ENCODE results near the gene DUOXA1.
A peak's percentile ranks its signal among the peaks of the same experiment; 100 is the strongest.

Gene DUOXA1

GRCh38 chr15:45168751-45169551, 39.3 kb upstream of the DUOXA1 start:
- no peak overlapping the region for H3K4me3 ChIP-seq (ENCODE audit: low read depth, low read length)
- TF ChIP-seq, protein P1, sequence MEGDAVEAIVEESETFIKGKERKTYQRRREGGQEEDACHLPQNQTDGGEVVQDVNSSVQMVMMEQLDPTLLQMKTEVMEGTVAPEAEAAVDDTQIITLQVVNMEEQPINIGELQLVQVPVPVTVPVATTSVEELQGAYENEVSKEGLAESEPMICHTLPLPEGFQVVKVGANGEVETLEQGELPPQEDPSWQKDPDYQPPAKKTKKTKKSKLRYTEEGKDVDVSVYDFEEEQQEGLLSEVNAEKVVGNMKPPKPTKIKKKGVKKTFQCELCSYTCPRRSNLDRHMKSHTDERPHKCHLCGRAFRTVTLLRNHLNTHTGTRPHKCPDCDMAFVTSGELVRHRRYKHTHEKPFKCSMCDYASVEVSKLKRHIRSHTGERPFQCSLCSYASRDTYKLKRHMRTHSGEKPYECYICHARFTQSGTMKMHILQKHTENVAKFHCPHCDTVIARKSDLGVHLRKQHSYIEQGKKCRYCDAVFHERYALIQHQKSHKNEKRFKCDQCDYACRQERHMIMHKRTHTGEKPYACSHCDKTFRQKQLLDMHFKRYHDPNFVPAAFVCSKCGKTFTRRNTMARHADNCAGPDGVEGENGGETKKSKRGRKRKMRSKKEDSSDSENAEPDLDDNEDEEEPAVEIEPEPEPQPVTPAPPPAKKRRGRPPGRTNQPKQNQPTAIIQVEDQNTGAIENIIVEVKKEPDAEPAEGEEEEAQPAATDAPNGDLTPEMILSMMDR (IDR thresholded peaks at IDR 0.05; ENCODE audit: low read depth, low read length): no peak

DNA sequence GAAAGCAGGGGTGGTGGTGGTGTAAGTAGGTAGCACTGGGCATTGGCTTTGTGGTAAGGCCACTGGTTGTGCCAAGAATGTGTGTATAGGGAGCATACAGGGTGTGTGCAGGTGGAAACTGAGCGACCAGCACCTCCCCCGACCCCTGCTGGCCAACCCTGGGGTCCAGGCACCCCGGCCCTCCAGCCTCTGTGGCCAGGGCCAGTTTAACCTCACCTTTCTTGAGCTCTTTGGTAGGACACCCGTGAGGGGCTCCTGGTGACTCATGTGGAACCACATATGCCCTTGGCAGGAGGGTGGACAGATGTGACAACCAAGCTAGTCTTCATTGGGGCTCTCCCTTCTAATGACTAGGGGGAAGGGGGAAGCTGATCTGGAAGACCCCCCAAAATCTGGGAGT, 38.6 kb upstream of the DUOXA1 start:
- no peak overlapping the region for H3K4me3 ChIP-seq (ENCODE audit: low read depth, low read length)
- TF ChIP-seq, protein P1 (IDR thresholded peaks at IDR 0.05; ENCODE audit: low read depth, low read length): no peak

DNA sequence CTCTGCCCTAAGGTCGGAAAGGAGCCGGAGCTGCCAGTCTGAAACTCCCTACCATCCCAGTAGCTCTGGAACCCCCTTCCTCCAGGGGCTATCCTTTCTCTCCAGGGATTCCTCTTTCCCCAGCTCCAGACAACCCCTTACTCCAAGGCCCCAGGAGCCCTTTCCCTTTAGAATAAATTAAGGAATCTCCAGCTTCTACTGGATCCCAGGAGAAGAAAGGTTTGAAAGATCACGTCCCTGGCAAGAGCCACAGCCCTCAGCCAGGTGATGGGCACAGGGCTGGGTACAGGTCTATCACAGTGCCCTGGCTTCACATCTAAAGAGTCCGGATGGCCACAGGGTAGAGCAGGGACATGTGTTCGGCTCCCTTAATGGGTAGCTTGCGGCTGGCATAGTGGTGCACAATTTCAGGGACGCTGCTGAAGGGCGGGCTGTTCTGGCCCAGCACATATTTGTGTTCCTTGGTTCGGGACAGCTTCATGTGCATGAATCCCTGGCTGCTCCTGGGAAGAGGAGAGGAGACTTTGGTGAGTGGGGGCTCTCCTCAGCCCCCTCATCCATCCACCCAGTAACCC, 38.0 kb upstream of the DUOXA1 start:
- TF ChIP-seq, protein P1 (IDR thresholded peaks at IDR 0.05; ENCODE audit: low read depth, low read length): no peak
- peak overlapping the region; percentile 56 for H3K4me3 ChIP-seq (ENCODE audit: low read depth, low read length)

DNA sequence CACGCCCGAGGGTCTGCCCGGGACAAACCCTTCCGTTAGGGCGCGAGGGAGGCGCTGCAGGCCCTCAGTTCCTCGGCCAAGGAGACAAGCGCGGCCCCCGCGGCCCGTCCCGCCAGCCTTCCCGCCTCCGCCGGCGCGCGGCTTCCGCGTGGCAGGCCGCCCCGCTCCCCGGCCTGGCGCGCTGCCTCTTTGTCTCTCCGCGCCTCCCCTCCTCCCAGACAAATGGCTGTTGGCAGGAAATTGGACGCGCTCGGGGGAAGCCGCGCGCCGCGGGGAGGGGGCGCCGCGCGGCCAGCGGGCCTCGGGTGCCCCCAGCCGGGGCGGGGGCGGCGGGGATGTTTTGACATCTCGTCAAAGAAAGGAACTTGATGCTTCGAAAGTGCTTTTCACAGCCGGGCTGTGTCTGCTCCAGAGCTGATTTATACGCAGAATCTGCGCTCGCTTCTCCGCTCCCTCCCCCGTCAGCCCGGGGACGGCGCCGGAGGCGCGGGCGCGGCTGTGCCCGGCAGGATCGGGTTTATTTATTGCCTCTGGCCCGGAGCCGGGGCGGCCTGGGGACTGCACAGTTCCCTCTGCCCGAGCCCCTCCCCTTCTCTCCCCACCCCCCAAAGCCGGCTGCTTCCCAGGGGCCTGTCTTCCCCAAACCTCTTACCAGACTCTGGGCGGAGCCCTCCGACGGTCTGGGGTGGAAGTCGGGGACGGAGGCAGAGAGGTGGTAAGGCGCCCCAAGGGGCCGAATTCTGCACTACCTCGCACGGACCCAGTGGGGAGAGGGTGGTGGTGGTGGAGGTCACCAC, 37.4 kb upstream of the DUOXA1 start:
- TF ChIP-seq, protein P1 (IDR thresholded peaks at IDR 0.05; ENCODE audit: low read depth, low read length): peak; percentile 73
- peak overlapping the region; percentile 56 for H3K4me3 ChIP-seq (ENCODE audit: low read depth, low read length)

DNA sequence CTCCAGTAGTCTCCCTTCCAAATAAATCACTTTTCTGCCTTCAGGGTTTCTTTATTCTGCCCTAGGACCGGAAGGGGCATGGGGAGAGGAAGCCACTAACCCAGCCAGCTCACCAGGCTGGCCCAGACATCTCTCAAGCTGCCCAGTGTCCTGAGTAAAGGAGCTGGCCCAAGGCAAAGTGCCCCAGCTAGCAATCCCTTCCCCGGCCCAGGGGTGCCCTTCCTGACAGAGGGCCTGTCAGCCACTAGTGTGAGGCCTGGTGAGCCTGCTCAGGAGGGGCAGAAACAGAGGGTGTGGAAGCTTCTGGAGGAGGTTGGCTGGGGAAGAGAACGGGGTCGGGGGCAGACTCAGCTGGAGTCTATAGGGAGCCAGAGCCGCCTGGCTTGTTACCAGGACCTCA, 35.9 kb upstream of the DUOXA1 start:
- H3K4me3 ChIP-seq (ENCODE audit: low read depth, low read length): no peak overlapping the region
- TF ChIP-seq, protein P1 (IDR thresholded peaks at IDR 0.05; ENCODE audit: low read depth, low read length): no peak

- no peak overlapping the region for H3K4me3 ChIP-seq (ENCODE audit: low read depth, low read length)
- TF ChIP-seq, protein P1 (IDR thresholded peaks at IDR 0.05; ENCODE audit: low read depth, low read length): no peak
Observed at GRCh38 chr15:45164914-45165313, 35.2 kb upstream of the DUOXA1 start.

DNA sequence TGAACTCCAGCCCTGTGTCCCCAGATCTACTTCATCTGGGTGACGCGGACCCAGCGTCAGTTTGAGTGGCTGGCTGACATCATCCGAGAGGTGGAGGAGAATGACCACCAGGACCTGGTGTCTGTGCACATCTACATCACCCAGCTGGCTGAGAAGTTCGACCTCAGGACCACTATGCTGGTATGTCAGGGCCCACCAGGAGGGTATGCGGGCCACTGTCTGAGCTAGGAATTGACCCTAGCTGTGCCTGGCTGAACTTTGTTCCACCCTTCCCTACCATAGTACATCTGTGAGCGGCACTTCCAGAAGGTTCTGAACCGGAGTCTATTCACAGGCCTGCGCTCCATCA, 33.8 kb upstream of the DUOXA1 start:
- TF ChIP-seq, protein P1 (IDR thresholded peaks at IDR 0.05; ENCODE audit: low read depth, low read length): no peak
- no peak overlapping the region for H3K4me3 ChIP-seq (ENCODE audit: low read depth, low read length)
